ENCODE measurements around the gene SPOCK2.

DNA sequence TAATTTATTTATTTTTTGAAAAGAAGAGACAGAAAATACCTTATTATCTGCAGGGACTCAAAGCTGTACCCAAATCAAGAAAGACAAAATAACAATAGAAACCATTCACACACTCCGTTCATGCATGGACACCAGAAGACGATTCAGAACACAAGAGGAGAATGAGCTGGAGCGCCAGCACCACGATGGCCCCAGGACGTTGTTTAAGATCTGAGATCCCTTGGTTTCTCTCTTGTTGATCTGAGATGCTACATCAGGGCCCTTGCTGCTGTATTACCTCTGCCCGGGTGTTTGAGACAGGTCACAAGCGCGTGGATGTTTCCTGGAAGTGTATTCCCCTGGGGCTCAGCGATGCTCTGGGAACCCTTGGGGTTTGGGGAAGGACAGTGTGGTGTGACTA lies 77.3 kb downstream of the SPOCK2 start:
- TF ChIP-seq CTCF (conservative IDR thresholded peaks at IDR 0.05) (no peak), ZFX (IDR thresholded peaks at IDR 0.05) (no peak)
